ENCODE data around the gene KCNQ5. TPM values are rescaled to one million over a fixed set of nuclear protein-coding genes. Genes with fewer than 3 reads are reported as not detected.

KCNQ5 gene
- total RNA-seq, 1 experiment from 2014 or later: 0.07 TPM

GRCh38 chr6:72627539-72627938 lies 5.7 kb downstream of the KCNQ5 start:
- H3K9me3 Mint-ChIP-seq: no peaks in the 10 kb centered on the region; a peak in 2 of 5 replicates

More at GRCh38 chr6:72627539-72627938, 5.7 kb downstream of the KCNQ5 start:
- Histone ChIP-seq H3K18ac (ENCODE audit: insufficient read length, low read depth, low read length) (no peak overlapping the region), H4K8ac (replicated peaks; ENCODE audit: insufficient read length, low read depth, low read length) (no peak overlapping the region), H4K5ac (ENCODE audit: insufficient read length, low read depth, low read length) (no peak overlapping the region), H3K27ac (ENCODE audit: insufficient read length, low read depth, low read length) (no peak overlapping the region), H2BK5ac (ENCODE audit: insufficient read length, low read length) (no peak overlapping the region), H3K9ac (ENCODE audit: extremely low read depth, insufficient read length, low read length) (no peak overlapping the region), H2BK20ac (ENCODE audit: low read depth, low read length, poor library complexity, severe bottlenecking) (no peak overlapping the region), H3K79me1 (ENCODE audit: insufficient read depth, low read depth, low read length, poor library complexity, severe bottlenecking) (no peaks in the 10 kb centered on the region), H3K4ac (ENCODE audit: low read depth, low read length) (no peak overlapping the region), H3K14ac (ENCODE audit: insufficient read depth, low read length) (no peak overlapping the region), H4K91ac (ENCODE audit: insufficient read length, low read depth, low read length) (no peak overlapping the region), H3K23me2 (ENCODE audit: insufficient read length, low read depth, low read length, poor library complexity, severe bottlenecking) (peaks cover 6% of the 10 kb centered on the region), H2AK5ac (ENCODE audit: insufficient read length, low read length) (no peak overlapping the region), H3K23ac (ENCODE audit: insufficient read length, low read depth, low read length) (no peak overlapping the region), H3K27me3 (ENCODE audit: insufficient read depth, low read length) (peaks cover 8% of the 10 kb centered on the region; the same call in 1 of the 2 replicates), H2AFZ (ENCODE audit: low read length) (no peak overlapping the region), H3T11ph (ENCODE audit: low read length) (no peak overlapping the region), H3K4me2 (ENCODE audit: insufficient read depth, insufficient read length, low read length) (no peak overlapping the region), H3K4me1 (ENCODE audit: insufficient read depth, low read length) (no peaks in the 10 kb centered on the region), H2BK15ac (ENCODE audit: low read depth, low read length) (no peak overlapping the region), H3K9me3 (ENCODE audit: control insufficient read depth, low read depth, low read length) (no peaks in the 10 kb centered on the region), H3K56ac (ENCODE audit: insufficient read length, low read depth, low read length) (no peak overlapping the region), H4K20me1 (ENCODE audit: control insufficient read depth, insufficient read depth, insufficient read length) (no peaks in the 10 kb centered on the region), H2BK12ac (ENCODE audit: insufficient read length, low read depth, low read length) (no peak overlapping the region), H2BK120ac (ENCODE audit: low read depth, low read length, poor library complexity, severe bottlenecking) (no peak overlapping the region), H3K79me2 (ENCODE audit: insufficient read depth, low read length) (no peaks in the 10 kb centered on the region; the same call in 1 of the 2 replicates)
- no peaks in the 10 kb centered on the region; a peak in 1 of 7 replicates for H3K36me3 Mint-ChIP-seq (ENCODE audit: insufficient read depth in 1 of 3, low read depth in 3 of 3)
- H3K4me1 Mint-ChIP-seq: peaks cover 0 to 9% of the 10 kb centered on the region in 2 experiments; a peak in 3 of 4 replicates
- no peak overlapping the region for H3K27ac Mint-ChIP-seq
- DNase-seq: no peak
- no peak for TF ChIP-seq CTCF (conservative IDR thresholded peaks at IDR 0.05)
- no peak overlapping the region for H3K4me3 Mint-ChIP-seq
- peaks cover 35% of the 10 kb centered on the region for H3K27me3 Mint-ChIP-seq (ENCODE audit: low read depth)

All from H9 (cell line).